HG02884 (cell line): Measurements from ENCODE around the gene PRF1.
"Not testable (repeated sequence)": the region's sequence is repeated elsewhere in the genome, so short reads cannot be mapped to it uniquely, and the experiment has no call there.

Source experiments
- ATAC-seq: cut with Tn5 transposase; IDR thresholded peaks from one replicate; pipeline ENCODE4 v1.9.1; 2021; ENCODE audit warnings: mild to moderate bottlenecking, moderate library complexity; ENCODE audit not compliant: unreplicated experiment

Gene PRF1

DNA sequence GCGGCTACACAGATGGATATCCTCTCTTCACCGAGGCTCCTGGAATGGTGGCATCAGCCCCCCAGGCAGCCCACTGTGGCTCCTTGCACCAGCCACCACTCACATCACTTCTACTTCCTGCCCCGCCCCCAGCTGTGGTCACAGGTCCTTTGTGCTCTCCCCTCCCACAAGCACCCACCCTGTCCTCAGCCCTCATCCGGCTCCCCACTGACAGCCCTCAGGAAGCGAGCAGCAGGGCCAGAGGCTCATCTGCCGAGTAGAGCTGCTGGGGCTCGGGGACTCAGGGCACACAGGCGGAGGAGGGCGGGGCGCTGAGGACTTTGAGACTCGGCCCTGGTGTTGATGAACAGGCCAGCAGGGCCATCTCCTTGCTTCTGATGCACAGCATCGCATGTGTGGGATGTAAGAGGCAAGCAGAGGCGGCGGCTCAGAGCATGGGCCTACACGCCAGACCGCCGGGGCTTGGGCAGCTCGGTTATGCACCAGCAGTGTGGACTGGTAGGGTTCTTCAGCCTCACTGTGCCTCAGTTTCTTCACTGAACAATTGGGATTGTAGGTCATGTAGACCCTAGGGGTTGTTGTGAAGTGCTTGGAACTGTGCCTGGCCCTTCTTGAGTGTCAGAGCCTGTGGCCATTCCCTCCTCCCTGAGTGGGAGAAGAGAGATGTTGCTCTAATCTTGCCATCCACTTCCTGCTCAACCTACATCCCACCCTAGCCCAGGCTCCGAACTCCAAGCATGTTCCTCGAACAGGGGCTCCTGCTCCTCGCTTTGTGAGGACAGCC lies at the start of gene PRF1:
Gene PRF1, minus strand, starts transcription at position 77 of the 784 bp plus-strand sequence. CDS start 1,839 bp downstream, outside the sequence.
- ATAC-seq = no peak

DNA sequence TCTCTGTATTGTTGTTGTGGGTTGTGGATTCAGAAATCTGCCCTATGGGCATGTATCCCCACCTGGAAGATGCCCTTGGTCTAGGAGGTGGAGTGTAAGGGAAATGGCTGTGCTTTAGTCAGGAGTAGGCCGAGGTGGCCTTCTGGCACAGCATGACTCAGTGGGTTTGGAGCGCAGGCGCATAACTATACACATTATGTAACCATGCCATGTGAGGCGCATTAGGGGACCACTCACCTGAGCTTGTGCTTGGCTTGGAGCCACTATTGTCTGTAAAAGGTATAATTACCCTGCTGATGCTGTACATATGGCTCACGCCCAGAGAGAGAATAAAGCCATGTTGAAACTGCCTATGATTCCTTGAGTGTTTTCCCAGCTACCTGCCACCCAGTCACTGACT lies 49.1 kb upstream of the PRF1 start:
- no peak for ATAC-seq

- ATAC-seq = no peak
Observed at GRCh38 chr10:70650718-70651117, 48.2 kb upstream of the PRF1 start.

DNA sequence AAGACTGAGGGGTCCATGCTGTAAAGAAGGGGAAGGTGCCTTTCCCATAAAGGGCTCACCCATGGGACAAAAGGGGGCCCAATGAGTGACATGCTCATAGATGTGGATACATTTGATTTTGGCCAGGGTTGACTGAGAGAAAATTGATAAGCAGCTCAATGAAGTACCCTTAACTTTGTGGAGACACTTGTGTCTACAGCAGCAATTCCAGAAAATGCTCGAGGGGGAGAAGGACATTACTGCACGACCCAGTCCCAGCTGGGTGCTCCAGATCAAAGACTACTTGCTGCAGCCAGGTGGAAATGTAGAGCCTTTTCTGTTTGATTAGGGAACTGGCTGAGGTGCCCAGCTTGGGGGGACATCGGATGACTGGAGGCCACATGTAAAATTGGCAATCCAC lies 47.6 kb upstream of the PRF1 start:
- no peak for ATAC-seq

DNA sequence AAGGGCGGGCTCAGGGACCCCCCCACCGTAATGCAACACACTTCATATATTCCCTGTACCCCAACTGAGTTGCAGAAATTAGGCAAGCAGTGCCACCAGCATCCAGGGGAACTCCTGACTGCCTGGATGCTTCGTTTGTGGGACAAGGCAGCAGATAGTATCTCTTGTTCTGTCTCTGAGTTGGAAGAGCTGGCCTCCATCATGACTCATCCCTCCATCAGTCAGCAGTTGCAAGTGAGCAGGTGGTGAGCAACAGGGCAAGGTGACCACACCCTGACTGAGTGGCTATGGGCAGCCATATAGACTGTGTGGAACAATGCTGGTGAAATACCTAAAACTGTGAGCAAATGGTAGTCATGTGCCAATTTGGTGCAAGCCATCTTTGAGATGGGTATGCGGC lies 47.0 kb upstream of the PRF1 start:
- no peak for ATAC-seq

GRCh38 chr10:70648427-70648826 lies 45.9 kb upstream of the PRF1 start:
- no peak for ATAC-seq

- no peak for ATAC-seq
Observed at GRCh38 chr10:70647086-70647485, 44.5 kb upstream of the PRF1 start.

DNA sequence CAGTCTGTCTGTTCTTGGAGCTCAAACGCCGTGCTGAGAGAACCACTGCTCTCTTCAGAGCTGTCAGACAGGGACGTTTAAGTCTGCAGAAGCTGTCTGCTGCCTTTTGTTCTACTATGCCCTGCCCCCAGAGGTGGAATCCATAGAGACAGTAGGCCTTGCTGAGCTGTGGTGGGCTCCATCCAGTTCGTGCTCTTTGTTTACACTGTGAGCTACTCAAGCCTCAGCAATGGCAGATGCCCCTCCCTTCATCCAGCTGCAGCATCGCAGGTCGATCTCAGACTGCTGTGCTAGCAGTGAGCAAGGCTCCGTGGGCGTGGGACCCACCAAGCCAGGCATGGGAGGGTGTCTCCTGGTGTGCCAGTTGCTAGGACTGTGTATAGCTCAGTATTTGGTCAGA lies 42.4 kb upstream of the PRF1 start:
- not testable (repeated sequence) for ATAC-seq

- not testable (repeated sequence) for ATAC-seq
Observed at GRCh38 chr10:70643272-70643671, 40.7 kb upstream of the PRF1 start.

- not testable (repeated sequence) for ATAC-seq
Observed at GRCh38 chr10:70639640-70640383, 37.3 kb upstream of the PRF1 start.

DNA sequence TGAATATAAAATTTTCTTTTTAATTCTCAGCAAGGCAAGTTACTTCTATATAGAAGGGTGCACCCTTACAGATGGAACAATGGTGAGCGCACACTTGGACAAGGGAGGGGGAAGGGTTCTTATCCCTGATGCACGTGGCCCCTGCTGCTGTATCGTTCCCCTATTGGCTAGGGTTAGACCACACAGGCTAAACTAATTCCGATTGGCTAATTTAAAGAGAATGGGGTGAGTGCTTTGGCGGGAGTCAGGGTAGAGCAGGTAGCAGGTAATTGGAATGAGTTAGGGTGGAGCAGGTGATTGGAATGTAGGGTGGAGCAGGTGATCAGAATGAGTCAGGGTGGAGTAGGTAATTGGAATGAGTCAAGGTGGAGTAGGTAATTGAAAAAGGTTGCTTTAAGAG lies 32.0 kb upstream of the PRF1 start:
- not testable (repeated sequence) for ATAC-seq

DNA sequence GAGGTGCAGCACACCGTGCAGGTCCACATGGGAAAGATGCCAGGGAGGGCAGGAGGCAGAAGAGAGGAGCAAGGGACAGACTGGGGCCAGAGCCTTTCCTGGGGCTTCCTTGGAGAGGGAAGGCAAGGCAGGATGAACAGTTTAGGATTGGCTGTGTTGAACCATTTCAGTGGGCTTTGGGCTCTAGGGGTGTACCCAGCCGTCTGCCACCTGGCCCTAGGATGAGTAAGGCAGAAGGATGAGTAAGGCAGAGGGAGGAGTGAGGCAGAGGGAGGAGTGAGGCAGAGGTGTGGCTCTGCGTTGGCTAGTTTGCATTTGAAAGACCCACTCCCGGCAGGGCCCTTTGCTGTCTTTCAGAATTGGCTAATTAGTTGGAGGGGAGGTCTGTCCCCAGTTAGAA lies 31.5 kb upstream of the PRF1 start:
- ATAC-seq = no peak

- ATAC-seq = not testable (repeated sequence)
Observed at GRCh38 chr10:70631735-70632134, 29.2 kb upstream of the PRF1 start.

- no peak for ATAC-seq
Observed at GRCh38 chr10:70629338-70629737, 26.8 kb upstream of the PRF1 start.

DNA sequence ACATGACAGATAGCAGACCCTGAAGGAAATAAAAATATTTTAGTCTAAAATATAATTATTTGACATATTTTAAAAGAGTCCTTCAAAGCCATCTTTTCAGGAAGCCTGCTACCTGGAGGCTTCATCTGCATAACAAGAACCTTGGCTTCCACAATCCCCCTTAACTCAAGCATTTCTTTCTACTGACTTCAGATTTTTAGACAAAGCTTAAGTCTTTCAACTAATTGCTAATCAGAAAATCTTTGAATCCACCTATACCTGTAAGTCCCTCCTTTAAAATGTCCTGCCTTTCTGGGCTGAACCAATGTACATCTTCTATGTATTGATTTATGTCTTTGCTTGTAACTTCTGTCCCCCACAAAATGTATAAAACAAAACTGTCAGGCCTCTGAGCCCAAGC lies 23.5 kb upstream of the PRF1 start:
- no peak for ATAC-seq

GRCh38 chr10:70622981-70623844 lies 20.7 kb upstream of the PRF1 start:
- ATAC-seq = no peak

- no peak for ATAC-seq
Observed at GRCh38 chr10:70622541-70622940, 20.0 kb upstream of the PRF1 start.

- ATAC-seq = no peak
Observed at GRCh38 chr10:70621503-70622078, 19.1 kb upstream of the PRF1 start.

- ATAC-seq = no peak
Observed at GRCh38 chr10:70620020-70620289, 17.4 kb upstream of the PRF1 start.

DNA sequence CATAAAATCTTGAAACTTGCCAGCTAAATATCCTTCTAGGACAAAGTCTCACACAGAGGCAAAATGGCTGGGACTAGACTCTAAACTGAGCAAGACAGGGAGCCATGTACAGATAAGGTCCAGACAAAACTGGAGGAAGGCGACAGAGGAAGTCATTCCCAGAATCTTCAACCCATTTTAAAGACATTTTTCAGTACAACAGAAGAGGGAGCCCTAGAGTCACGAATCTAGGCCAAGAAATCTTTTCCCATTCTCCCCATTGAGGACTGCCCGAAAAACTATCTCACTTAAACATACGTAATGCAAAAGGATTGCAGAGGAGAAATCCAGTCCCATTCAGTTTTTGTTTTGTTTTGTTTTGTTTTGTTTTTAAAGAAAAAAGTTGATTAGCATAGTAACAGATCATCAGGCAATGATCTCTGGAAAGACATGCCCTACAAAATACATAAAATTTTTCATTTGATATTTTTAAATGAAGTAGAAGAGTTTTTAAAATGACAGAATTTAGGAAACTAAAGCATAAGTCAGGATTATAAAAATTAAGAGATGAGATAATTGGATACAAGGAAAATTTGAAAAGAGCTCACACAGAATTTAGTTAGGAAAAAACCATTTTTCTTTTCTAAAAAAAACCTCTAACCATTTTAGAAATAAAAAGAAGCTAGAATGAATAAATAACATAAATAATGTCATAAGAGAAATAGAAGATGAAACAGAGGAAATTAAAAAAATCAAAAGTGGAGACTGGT lies 16.9 kb upstream of the PRF1 start:
- no peak for ATAC-seq

DNA sequence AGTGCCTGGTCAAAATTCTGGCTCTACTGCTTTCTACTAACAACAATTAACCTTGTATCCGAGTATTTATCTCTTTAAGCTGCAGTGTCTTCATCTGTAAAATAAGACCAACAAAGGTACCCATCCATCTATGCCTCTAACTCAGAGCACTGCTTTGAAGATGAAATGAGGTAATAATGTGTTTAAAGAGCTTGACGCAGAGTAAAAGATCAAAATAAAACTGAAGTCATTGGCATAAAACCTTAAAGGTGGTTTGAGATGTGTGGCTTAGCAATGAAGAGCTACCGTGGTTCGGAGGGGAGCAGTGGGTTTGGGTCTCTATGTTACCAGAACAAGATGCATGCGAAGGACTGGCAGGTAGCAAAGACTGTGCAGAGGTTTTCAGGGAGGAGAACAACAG lies 16.1 kb upstream of the PRF1 start:
- ATAC-seq = no peak
